BE2C (cell line): ENCODE results near the gene CTXND1.

ENCODE experiments used
- DNase-seq: peaks from one replicate; pipeline ENCODE4 v3.0.0-alpha.2; 2020
- H3K27me3 ChIP-seq: fragments of 250-450 bp; sonication (Bioruptor Pico); 2 replicates; pipeline ENCODE4 v1.5.1; 2020; ENCODE audit warnings: mild to moderate bottlenecking
- H3K36me3 ChIP-seq: fragments of 250-450 bp; sonication (Bioruptor Pico); 2 replicates; pipeline ENCODE4 v1.5.1; 2020; ENCODE audit warnings: mild to moderate bottlenecking
- H3K4me1 ChIP-seq: fragments of 250-450 bp; sonication (Bioruptor Pico); 2 replicates; pipeline ENCODE4 v1.5.1; 2020
- H3K4me3 ChIP-seq: 2 replicates; pipeline ENCODE4 v1.5.1; 2011; ENCODE audit warnings: low read depth, low read length
- H3K9me3 ChIP-seq: fragments of 250-450 bp; sonication (Bioruptor Pico); 2 replicates; pipeline ENCODE4 v1.5.1; 2020
- TF ChIP-seq, protein P1 (sequence below): IDR thresholded peaks from 2 replicates; pipeline ENCODE4 v1.5.1; 2012; ENCODE audit warnings: mild to moderate bottlenecking, low read depth, low read length

CTXND1 gene

GRCh38 chr15:80174017-80174746 is 77.8 kb downstream of the CTXND1 start:
- peaks cover 2% of the 10 kb centered on the region; the same call in 1 of the 2 replicates for H3K4me1 ChIP-seq
- peak; percentile 61 for DNase-seq
- no peak overlapping the region for H3K4me3 ChIP-seq
- no peaks in the 10 kb centered on the region for H3K27me3 ChIP-seq
- no peaks in the 10 kb centered on the region for H3K36me3 ChIP-seq
- H3K9me3 ChIP-seq = no peaks in the 10 kb centered on the region
- TF ChIP-seq, protein P1, sequence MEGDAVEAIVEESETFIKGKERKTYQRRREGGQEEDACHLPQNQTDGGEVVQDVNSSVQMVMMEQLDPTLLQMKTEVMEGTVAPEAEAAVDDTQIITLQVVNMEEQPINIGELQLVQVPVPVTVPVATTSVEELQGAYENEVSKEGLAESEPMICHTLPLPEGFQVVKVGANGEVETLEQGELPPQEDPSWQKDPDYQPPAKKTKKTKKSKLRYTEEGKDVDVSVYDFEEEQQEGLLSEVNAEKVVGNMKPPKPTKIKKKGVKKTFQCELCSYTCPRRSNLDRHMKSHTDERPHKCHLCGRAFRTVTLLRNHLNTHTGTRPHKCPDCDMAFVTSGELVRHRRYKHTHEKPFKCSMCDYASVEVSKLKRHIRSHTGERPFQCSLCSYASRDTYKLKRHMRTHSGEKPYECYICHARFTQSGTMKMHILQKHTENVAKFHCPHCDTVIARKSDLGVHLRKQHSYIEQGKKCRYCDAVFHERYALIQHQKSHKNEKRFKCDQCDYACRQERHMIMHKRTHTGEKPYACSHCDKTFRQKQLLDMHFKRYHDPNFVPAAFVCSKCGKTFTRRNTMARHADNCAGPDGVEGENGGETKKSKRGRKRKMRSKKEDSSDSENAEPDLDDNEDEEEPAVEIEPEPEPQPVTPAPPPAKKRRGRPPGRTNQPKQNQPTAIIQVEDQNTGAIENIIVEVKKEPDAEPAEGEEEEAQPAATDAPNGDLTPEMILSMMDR = no peak

DNA sequence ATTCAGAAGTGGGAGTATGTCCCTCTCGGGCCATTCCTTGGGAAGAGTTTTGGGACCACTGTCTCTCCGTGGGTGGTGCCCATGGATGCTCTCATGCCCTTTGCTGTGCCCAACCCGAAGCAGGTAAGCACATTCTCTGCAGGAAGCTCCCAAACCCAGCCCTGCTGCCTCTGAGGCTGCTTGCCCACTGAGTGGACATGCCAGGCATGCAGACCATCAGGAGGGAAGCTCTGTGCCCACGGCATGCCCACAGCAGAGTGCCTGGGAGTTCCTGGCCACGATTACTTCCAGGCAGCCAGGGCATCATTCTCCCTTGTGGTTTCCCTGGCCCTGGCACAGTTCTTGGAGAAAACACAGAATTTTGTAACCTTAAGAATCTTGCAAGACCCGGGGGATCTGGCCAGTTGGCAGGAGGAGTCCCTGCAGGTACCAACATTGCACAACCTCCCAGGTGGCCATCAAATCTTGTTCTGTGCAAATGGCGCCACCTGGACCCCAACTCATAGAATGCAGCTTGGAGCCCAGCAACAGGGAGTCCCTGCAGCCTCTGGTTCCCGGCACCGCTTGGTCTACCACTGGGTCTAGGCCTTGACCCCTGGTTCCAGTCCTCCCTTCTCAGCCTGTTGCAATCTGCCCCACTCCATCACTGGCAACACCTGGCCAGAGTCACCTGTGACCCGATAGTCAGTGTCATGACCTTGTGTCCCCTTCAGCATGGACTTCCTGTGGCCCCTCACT is 78.8 kb downstream of the CTXND1 start:
- H3K36me3 ChIP-seq = no peaks in the 10 kb centered on the region
- H3K27me3 ChIP-seq = no peaks in the 10 kb centered on the region
- peaks cover 2% of the 10 kb centered on the region; the same call in 1 of the 2 replicates for H3K4me1 ChIP-seq
- TF ChIP-seq, protein P1 = peak; percentile 65
- H3K9me3 ChIP-seq = no peaks in the 10 kb centered on the region
- no peak overlapping the region for H3K4me3 ChIP-seq
- peak; percentile 58 for DNase-seq

DNA sequence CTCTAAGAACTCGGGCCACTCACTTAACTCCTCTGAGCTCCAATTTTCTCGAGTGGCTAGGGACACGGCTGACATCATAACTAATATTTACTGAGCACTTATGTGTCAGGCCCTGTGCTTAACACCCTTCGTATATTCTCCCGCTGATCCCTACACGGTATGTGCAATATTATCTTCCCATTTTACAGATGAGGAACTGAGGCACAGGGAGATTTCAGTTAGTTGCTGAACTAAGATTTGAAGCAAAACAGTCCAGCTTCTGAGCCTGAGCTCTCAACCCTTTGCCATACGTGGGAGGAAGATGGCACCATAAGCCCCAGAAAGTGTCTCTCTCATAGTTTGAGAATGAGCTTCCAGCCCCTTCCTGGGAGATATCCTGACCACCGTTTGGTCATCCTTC is 79.6 kb downstream of the CTXND1 start:
- Histone ChIP-seq H3K36me3 (no peaks in the 10 kb centered on the region), H3K4me1 (peaks cover 2% of the 10 kb centered on the region; the same call in 1 of the 2 replicates), H3K4me3 (no peak overlapping the region), H3K9me3 (no peaks in the 10 kb centered on the region), H3K27me3 (no peaks in the 10 kb centered on the region)
- no peak for DNase-seq
- TF ChIP-seq, protein P1 = no peak

DNA sequence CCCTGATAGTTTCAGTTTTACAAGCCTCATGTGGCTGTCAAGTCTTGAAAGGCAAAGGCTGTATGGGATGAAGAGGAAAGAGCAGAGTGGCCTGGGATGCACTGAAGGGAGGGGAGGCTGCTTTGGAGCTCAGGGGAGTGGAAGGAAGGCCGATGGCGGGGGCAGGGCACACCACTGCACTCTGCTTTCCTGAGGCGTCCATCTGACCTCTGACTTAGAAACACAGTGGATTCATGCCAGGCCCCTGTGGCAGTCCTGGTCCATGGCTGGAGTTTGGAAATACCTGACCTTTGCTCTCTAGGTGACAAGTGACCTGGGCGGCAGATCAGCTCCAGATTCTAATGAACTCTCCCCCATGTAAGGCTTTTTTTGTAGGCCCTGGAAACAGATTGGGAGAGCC is 80.2 kb downstream of the CTXND1 start:
- Histone ChIP-seq H3K36me3 (no peaks in the 10 kb centered on the region), H3K4me1 (peaks cover 2% of the 10 kb centered on the region; the same call in 1 of the 2 replicates), H3K4me3 (no peak overlapping the region), H3K27me3 (no peaks in the 10 kb centered on the region), H3K9me3 (no peaks in the 10 kb centered on the region)
- DNase-seq = no peak
- TF ChIP-seq, protein P1 = no peak

GRCh38 chr15:80170596-80170995 is 81.4 kb downstream of the CTXND1 start:
- TF ChIP-seq, protein P1 = no peak

More at GRCh38 chr15:80170596-80170995, 81.4 kb downstream of the CTXND1 start:
- Histone ChIP-seq H3K36me3 (no peaks in the 10 kb centered on the region), H3K4me3 (no peak overlapping the region), H3K4me1 (peaks cover 2% of the 10 kb centered on the region; the same call in 1 of the 2 replicates), H3K9me3 (no peaks in the 10 kb centered on the region), H3K27me3 (no peaks in the 10 kb centered on the region)
- no peak for DNase-seq
